ENCODE data around the gene CD74. TPM values are rescaled to one million over a fixed set of nuclear protein-coding genes. Genes with fewer than 3 reads are reported as not detected.

Gene CD74
- total RNA-seq, 4 donors from 2014 or later, result 123 to 291 (median 160) TPM

DNA sequence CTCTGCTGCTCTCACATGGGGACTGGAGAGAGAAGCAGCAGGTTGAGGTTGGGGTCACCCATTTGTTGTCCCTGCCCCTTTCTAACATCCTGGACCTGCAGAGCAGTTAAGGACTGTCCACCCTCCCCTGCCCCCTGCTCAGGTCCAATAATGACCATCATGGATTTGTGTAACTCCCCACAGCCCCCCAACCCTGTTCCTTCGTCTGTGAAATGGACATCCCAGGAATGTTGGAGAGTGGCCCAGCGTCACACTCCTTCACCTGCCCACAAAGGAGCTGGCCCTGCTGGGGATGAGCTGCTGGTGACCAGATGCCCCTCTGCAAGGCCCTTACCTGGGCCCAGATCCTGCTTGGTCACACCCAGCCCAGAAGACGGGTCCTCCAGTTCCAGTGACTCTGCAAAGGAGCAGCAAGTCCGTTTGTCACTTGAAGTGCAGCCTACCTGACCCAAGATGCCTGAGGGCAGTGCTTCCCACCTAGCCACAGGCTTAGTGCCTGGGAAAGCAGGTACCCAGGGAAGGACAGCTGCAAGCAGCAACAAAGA lies 10.4 kb downstream of the CD74 start:
- in situ Hi-C loops (cut with MboI; ENCODE audit: low sequenced_read_pairs in 4 of 4), result no loop called here
- no peaks in the 10 kb centered on the region for H3K9me3 ChIP-seq
- no peak overlapping the region for H3K27ac ChIP-seq
- peaks cover 0 to 47% of the 10 kb centered on the region in 2 donors for H3K36me3 ChIP-seq
- intact Hi-C loops (cut with DNase I; ENCODE audit: low total_unique reads), result no loop called here
- ATAC-seq (no peak), DNase-seq (no peak)
- no peak overlapping the region for H3K4me3 ChIP-seq
- H3K27me3 ChIP-seq, result no peaks in the 10 kb centered on the region
- TF ChIP-seq, protein P1, sequence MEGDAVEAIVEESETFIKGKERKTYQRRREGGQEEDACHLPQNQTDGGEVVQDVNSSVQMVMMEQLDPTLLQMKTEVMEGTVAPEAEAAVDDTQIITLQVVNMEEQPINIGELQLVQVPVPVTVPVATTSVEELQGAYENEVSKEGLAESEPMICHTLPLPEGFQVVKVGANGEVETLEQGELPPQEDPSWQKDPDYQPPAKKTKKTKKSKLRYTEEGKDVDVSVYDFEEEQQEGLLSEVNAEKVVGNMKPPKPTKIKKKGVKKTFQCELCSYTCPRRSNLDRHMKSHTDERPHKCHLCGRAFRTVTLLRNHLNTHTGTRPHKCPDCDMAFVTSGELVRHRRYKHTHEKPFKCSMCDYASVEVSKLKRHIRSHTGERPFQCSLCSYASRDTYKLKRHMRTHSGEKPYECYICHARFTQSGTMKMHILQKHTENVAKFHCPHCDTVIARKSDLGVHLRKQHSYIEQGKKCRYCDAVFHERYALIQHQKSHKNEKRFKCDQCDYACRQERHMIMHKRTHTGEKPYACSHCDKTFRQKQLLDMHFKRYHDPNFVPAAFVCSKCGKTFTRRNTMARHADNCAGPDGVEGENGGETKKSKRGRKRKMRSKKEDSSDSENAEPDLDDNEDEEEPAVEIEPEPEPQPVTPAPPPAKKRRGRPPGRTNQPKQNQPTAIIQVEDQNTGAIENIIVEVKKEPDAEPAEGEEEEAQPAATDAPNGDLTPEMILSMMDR (IDR thresholded peaks at IDR 0.05 in 4 of 5, conservative IDR thresholded peaks at IDR 0.05 in 1 of 5), result no peak
- TF ChIP-seq POLR2A (IDR thresholded peaks at IDR 0.05), result no peak
- no peaks in the 10 kb centered on the region for H3K4me1 ChIP-seq

DNA sequence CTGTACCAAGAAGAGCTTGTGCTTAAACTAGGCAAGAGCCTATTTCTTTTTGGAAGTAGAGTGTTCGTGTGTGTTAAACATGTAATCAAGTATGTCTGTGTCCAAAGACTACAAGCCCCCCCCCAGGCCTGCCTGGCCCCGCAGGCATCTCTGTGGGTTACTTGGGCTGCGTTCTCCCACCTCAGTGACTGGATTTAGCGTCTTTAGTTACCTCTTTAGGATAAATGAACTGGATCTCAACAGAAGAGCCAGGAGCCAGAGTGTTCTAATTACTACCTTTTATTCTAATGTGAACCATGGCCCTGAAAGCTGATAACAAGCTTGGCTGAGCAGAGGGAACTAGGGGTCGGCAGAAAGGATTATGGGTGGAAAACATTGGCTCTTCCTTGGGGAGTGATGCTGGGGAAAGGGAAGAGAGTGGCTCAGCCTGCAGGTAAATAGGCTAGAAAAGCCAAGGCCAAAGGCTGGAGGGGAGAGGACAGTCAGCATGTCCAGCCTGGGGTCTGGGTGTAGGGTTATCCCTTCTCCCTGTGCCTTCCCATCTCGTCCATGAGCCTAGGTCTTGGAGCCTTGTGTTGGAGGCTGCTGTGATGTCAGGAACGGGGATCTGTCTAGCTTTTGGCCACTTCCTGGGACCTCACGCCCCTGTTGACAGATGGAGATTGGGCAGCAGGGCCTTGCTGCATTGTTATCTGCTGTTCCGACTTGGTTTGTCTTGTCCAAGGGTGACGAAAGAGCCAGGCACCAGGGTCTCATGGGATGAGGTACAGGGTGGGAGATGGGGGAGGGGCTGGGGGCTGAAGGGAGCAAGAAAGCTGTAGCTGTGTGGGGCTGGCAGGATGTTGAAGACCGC lies 11.1 kb downstream of the CD74 start:
- no peak for DNase-seq
- H3K27ac ChIP-seq, result no peak overlapping the region
- ATAC-seq, result no peak
- intact Hi-C loops (cut with DNase I; ENCODE audit: low total_unique reads), result no loop called here
- H3K4me1 ChIP-seq, result no peaks in the 10 kb centered on the region
- in situ Hi-C loops (cut with MboI; ENCODE audit: low sequenced_read_pairs in 4 of 4), result no loop called here
- peaks cover 0 to 54% of the 10 kb centered on the region in 2 donors for H3K36me3 ChIP-seq
- H3K9me3 ChIP-seq, result no peaks in the 10 kb centered on the region
- TF ChIP-seq, protein P1 (IDR thresholded peaks at IDR 0.05 in 4 of 5, conservative IDR thresholded peaks at IDR 0.05 in 1 of 5), result no peak
- TF ChIP-seq POLR2A (IDR thresholded peaks at IDR 0.05), result no peak
- no peak overlapping the region for H3K4me3 ChIP-seq
- H3K27me3 ChIP-seq, result no peaks in the 10 kb centered on the region

DNA sequence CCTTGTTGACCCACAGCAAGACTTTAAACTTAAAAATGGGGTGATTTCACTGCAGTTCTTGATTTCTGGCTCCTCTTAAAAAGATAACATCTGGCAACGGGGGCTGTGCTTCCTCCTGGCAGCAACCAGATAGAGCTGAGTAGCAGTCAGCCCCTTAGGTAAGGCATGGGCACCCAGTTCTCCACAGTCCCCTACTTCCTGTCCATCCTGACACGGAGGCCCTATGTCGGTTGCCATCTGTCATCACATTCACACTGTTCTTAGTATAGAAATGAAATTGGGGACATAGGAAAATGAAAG lies 11.7 kb downstream of the CD74 start:
- intact Hi-C loops (cut with DNase I; ENCODE audit: low total_unique reads), result no loop called here
- Histone ChIP-seq H3K4me3 (no peak overlapping the region), H3K27ac (no peak overlapping the region), H3K27me3 (no peaks in the 10 kb centered on the region), H3K36me3 (peaks cover 0 to 60% of the 10 kb centered on the region in 2 donors), H3K4me1 (no peaks in the 10 kb centered on the region), H3K9me3 (no peaks in the 10 kb centered on the region)
- no peak for TF ChIP-seq POLR2A (IDR thresholded peaks at IDR 0.05)
- TF ChIP-seq, protein P1 (IDR thresholded peaks at IDR 0.05 in 4 of 5, conservative IDR thresholded peaks at IDR 0.05 in 1 of 5), result no peak
- in situ Hi-C loops (cut with MboI; ENCODE audit: low sequenced_read_pairs in 4 of 4), result no loop called here
- DNase-seq (no peak), ATAC-seq (no peak)

DNA sequence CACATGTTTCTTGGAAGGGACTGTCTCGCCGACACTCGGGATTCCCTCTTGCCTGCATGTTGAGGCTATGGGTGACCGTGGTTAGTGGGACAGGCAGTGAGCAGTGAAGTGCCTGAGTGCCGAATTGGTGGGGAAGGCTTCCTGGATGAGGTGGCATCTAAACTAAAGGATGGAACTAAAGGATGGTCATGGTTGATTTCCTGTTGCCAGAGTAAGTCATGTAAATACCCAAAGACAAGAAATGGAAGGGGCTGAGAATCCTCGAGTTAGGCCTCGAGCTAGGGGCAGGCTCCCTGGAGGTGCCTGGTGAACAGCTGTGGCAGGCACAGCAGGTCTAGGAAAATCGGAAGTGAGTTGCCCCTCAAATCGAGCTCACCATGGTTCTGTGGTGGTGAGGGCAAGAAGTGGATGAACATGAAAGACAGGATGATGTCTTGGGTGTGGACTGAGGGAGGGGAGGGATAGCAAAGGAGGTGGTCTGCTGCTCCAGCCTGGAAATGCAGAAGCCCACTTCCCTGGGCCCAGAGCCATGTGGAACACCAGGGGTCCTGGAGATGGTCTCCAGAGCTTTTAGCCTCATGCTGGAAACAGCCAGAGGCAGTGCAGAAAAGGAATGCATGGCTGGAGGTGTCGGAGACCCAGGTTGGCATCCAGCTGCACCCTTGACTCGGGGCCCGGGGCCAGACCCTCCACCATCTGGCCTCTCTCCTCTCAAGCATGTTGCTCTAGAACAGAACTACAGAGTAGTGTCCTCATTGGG lies 12.2 kb downstream of the CD74 start:
- in situ Hi-C loops (cut with MboI; ENCODE audit: low sequenced_read_pairs in 4 of 4), result no loop called here
- Histone ChIP-seq H3K4me1 (no peaks in the 10 kb centered on the region), H3K4me3 (no peak overlapping the region), H3K27me3 (no peaks in the 10 kb centered on the region), H3K36me3 (peaks cover 0 to 62% of the 10 kb centered on the region in 2 donors), H3K9me3 (no peaks in the 10 kb centered on the region), H3K27ac (no peak overlapping the region)
- ATAC-seq (no peak), DNase-seq (no peak)
- intact Hi-C loops (cut with DNase I; ENCODE audit: low total_unique reads), result no loop called here
- TF ChIP-seq, protein P1 (IDR thresholded peaks at IDR 0.05 in 4 of 5, conservative IDR thresholded peaks at IDR 0.05 in 1 of 5), result no peak
- TF ChIP-seq POLR2A (IDR thresholded peaks at IDR 0.05), result no peak

Data from gastrocnemius medialis (tissue), 4 donors.